Central memory CD4-positive, alpha-beta T cell (primary cell): Measurements from ENCODE around the gene MMP17.

Experiments
- DNase-seq: peaks from one replicate; pipeline ENCODE4 v3.0.0; 2022

MMP17 gene

DNA sequence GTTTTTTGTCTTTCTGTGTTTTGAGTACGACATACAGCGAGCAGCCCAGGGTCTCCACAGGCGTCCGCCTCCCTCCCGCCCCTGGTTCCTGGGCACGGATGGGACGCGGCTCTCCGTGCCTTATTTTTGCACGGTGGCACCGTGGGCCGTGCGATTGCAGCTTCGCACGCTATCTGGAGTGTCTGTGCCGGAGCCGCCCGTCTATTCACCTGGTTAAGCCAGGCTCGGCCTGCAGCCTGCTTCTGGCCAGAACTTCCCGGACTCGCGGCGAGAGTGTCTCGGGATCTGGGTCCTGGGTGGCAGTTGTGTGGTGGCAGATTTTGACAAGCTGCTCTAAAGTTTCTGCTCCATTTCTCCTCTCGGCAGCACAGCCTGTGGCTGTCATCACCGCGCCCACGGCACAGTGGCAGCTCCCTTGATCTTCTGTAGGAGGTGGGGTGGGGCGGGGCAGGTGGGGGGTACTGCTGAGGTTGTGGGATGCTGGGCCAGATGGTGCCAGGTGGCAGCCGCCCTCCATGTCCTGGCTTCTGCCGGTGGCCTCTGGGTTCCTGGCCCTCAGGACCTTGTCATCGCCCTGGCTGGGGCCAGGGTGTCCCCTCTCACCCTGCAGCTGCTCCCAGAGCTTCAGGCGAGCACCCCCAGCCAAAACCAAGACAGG is 2.9 kb downstream of the MMP17 start:
- peak; percentile 16 for DNase-seq

DNA sequence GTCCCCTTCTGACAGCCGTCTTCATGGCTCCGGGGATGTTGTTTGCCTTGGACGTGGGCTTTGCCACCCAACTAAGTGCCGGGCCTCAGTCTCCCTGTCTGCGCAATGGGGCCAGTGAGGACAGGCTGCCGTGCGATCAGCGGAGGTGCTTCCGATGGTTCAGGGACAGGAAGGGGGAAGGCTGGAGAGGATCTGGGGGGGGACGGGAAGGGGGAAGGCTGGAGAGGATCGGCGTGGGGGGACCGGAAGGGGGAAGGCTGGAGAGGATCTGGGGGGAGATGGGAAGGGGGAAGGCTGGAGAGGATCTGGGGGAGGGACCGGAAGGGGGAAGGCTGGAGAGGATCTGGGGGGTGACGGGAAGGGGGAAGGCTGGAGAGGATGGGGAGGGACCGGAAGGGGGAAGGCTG is 3.4 kb downstream of the MMP17 start:
- no peak for DNase-seq

DNA sequence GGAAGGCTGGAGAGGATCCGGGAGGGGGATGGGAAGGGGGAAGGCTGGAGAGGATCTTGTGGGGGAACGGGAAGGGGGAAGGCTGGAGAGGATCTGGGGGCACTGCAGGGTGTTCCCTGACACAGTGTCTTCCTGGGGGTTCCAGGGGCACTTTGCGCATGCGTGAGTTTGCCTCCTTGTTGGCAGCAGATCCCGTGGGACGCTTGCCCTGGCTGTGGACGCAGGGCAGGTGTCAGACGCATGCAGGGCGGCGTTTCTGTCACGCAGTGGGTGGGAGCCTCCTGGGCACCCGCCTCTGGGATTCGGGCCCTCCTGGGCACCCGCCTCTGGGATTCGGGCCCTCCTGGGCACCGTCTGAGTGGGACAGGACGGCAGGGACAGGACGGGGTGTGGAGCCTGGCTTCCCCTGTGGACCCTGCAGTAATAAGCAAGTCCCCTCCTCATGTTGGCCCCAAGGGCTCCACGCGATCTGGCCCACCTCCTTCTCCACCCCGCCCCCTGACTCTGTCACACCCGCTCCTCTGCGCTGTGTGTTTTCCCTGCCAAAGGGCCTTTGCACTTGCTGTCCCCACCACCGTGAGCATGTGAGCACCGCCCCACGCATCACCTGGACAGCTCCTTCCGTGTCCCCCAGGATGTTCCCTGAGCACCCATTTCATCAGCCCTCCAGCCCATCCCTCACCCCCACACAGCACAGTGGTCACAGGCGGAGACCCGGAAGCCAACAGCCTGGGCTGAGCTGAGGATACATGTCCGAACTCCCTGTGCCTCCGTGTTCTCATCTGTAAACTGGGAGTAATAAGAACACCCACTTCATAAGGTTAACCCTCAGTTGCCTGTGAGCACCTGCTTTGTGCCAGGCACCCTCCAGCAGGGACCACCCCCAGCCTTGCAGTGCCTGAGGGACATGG is 4.4 kb downstream of the MMP17 start:
- no peak for DNase-seq

DNA sequence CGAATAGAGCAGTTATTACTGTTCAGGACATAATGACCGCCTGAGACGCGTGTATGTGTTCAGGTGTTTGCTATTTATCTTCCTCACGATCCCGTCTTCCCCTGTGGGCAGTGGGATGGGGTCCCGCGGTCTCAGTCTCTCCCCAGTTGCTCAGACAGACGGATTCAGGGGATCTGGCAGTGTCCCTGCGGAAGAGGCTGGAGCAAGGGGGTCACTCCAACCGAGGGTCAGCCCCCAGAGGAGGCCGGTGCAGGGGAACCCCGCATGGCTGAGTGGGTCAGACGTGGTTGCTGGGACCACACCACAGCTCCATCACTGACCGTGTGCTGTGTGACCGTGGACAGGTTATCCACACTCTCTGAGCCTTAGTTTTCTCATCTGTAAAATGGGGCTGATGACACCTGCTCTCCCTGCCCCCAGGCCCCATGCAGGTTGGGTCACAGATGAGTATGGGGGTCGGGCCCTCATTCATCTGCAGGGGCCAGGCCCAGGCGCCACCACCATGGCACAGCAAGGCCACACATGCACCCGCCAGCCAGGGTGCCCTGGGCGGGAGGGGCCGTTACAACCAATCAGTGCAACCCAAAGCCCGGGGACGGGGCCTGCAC is 5.2 kb downstream of the MMP17 start:
- DNase-seq: no peak

DNA sequence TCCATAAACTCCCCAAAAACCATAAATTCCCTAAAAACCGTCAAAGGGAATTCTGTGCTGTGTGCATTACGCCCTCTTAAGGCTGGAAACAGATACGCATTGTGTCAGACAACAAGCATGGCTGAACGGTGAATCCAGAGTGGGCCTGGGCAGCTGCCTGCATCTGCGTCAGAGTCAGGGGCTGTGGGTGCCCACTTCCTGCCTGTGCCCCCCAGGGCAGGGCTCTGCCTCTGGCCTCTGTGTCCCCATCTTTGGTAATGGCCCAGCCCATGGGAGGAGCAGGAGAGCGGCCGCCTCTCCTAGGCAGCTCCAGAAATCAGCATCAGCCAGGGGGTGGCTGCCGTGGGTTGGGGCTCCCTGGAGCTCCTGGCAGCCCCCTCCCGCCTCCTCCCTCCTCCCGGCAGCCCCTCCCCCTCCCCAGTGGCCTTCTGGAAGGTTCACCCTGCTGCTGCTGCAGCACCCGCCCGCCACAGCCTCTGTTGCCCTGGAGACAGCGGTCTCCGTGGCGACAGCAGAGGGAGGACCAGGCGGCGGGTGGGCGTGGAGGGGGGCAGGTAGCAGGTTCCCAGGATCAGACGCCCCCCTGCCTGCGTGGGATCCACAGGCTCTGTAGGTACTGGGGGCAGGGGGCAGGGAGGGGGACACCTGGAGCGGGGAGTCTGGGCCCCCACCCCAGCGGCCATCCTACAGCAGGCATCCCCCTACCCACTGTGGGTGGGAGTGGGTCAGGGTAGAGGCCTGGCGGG is 5.9 kb downstream of the MMP17 start:
- DNase-seq: no peak

DNA sequence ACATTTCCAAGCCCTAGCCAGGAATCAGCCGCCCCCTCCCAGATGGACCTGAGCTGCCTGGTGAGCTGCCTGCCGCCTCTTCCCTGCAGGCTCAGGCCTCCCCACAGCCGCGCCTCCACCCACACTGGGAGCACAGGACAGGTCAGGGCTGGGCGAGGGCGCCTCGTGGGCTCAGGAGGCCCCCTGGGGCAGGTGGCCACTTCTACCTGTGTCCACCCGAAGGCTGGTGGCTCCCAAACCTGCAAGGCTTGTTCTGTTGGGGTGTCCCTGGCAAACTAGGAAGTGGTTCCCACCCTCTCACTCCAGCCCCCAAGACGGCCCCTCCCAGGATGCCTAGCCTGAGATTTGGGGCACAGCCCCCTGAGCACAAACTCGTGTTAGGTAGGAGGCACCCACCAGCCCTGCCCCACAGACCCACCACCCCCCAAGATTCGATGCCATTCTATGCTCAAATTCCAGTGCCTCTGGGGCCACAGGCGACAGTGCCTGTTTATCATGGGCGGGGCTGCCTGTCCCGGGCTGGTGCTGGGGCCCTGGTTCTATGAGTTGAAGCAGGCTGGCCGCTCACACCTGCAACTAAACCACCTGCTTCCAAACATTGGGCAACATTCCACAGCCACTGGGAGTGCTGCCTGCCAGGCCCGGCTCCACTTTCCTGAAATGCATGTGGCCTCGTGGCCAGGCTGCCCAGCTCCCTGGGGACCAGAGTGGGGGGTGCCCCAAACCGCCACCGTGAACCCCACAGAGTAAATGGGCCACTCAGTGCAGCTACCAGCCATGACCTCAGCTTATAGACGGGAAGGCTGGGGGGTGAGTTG is 6.8 kb downstream of the MMP17 start:
- no peak for DNase-seq

DNA sequence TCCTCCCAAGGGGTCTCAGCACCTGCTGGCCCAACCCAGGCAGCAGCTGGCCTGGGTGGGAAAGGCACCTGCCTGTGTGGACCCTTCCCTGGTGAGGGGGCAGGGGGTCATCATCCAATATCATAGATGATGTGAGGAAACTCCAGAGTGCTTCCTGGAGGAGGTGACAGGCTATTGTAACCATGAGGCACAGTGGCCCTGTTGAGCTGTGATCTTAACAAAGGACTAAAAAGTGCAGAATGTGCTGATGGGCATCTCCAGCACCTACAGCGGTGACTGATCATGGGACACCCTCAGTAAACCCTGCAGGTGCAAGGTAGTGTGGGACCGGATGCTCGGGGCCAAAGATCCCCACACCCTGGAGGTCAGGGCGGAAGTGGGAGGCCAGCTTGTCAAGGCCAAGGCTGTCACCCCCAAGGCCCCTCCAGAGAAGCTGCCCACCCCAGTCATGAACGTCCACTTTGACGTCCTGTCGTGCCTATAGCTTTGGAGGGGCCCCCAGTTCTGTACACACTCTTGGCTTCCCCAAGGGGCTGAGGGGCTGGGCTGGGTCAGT is 7.5 kb downstream of the MMP17 start:
- no peak for DNase-seq

DNA sequence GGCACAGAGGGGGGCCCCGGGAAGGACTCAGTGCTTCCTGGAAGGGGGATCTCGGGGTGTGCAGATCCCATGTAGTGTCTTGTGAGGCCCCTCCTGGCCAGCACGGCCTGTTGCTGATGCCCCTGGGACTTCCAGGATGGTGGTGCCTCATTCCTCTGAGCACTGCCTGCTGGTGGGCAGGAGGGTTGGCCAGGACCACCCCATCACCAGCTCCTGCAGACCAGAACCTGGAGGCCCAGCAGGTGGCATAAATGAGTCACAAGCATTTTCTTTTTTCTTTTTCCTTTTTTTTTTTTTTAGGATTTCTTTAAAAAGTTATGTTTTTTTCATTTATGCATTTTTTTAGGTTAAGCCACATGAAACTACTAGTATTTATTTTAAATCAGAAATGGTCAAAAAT is 8.0 kb downstream of the MMP17 start:
- DNase-seq: no peak

DNA sequence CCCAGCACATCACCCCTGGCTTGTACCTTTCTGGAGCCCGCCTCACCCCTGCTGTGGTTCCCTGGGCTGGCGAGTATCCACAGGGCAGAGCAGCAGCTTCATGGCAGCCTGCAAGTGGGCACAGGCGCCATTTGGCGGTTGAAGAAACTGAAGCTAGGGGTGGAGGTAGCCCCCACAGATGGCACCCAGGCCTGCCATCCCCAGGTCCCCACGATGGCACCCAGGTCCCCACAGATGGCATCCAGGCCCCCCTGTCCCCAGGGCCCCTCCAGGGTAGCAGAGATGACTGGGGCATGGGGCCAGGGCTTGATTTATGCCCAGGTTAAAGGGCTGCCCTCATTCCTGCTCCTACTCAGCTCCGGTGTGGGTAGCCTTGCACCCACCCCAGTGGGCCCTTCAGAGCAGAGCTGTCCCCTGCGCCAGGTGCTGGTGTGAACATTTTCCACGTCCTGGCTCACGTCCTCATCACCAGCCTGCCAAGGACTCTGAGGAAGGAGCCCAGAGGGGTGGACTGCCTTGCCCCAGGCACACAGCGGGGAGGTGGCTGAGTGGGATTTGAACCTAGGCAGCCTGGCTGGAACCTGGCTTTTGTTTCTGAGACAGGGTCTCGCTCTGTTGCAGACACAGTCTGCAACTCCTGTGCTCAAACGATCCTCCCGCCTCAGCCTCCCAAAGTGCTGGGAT is 8.7 kb downstream of the MMP17 start:
- no peak for DNase-seq

DNA sequence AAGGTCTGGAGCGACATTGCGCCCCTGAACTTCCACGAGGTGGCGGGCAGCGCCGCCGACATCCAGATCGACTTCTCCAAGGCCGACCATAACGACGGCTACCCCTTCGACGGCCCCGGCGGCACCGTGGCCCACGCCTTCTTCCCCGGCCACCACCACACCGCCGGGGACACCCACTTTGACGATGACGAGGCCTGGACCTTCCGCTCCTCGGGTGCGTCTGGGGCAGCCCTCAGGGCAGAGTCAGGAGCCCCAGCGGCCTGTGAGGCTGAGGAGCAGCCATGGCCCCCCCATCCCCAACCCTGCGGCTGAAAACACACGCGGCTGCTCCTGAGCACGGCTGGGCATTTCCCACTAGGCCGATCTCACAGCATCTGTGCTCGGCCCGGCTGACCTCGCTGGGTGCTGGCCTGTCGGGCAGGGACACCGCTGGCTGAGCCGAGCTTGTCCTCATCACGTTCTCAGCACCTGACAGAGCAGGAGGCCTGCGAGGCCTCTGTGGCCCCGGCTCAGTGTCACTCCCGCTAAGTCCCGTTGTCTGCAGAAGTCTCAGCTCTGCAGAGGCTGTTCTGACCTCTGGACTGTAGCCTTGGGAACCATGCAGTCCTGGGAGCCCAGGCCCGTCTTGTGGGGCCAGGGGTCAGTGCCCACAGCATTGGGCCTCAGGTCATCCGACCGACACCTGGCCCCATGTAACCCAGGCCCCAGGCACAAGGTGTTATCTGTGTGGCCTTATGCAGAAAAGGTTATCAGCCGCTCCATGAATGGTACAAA is 12.6 kb downstream of the MMP17 start:
- DNase-seq: no peak

DNA sequence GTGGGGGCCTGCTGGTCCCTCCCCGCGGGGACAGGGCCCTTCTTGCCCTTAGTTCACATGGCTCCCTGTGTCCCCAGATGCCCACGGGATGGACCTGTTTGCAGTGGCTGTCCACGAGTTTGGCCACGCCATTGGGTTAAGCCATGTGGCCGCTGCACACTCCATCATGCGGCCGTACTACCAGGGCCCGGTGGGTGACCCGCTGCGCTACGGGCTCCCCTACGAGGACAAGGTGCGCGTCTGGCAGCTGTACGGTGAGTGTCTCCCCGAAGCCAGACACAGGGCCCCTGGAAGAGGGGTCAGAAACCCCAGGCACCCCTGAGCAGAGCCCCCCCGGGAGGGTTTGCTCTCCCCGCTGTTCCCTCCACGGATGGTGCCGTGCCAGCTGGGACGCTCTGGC is 13.4 kb downstream of the MMP17 start:
- no peak for DNase-seq

DNA sequence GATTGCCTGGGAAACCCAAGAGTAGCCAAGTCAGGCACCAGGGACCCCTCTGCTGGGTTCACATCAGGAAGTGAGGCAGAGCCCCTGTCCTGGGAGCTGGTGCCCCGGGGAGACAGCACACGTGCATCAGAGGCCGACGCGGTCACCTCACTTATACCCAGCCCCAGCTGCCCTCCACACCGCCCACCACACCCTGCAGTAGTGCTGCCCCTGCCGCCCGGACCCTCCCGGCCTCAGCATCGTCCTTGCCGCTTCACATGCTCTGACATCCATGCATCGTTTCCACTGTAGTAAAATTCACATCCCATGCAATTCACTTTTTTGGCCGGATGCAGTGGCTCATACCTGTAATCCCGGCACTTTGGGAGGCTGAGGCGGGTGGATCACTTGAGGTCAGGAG is 14.0 kb downstream of the MMP17 start:
- DNase-seq: no peak

DNA sequence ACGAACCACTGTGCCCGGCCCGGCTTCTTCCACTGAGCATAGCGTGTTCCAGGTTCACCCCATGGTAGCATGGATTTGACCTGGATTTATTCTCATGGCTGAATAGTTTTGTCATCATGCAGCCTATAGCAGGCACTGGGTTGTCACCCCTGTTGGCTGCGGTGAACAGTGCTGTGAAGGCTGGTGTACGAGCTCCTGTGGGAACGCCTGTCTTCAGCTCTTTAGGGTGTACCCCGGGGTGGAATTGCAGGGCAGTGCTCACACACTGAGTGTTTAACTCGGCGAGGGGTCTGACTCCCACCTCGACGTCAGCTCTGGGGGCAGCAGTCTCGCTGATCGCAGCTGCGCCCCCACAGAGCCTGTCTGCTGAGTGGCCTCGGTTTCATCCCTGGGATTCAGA is 15.3 kb downstream of the MMP17 start:
- DNase-seq: no peak

DNA sequence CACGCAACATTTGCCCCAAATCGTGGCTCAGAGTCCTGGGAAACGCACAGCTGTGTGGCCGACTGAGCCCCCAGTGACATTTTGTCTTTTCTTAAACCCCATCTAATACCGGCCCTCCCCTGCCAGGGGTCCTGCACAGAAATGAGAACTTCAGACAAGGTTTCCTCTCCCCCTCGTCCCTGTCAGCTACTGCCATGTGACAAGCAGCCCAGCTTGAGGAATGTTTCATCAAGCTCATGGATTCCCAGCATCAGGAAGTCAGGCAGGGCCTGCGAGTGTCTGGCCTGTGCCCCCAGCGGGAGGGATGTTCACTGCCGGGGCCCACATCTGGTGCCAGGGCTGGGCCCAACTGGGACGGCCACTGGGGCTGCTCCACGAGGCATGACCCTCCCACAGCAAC is 15.9 kb downstream of the MMP17 start:
- DNase-seq: no peak

DNA sequence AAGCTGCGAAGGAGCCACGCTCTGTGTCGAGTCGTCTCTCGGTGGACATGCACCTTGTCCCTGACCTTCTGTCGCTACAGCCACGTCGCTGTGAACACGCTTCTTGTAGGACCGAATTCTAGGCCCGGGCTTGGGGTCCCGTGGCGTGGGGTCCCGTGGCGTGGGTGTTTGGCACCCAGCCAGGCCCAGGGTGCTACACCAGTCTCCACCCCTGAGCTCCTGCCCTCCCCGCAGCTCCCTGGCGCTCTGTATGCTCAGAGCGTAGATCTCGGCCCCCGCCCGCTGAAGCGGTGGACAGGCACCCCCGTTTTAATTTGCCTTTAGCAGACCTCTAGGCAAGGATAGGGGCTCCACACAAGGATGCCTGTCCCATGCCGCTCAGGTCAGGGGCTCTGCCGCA is 16.5 kb downstream of the MMP17 start:
- no peak for DNase-seq

DNA sequence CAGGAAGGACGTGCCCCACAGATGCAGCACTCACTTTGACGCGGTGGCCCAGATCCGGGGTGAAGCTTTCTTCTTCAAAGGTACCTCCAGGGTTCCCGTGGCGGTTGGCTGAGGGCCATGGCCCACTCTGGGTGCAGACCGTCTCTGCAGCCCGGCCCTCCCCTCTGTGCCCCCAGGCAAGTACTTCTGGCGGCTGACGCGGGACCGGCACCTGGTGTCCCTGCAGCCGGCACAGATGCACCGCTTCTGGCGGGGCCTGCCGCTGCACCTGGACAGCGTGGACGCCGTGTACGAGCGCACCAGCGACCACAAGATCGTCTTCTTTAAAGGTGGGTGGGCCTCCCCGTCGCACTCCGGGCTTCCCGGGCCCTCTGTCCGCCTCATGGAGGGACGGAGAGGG is 16.9 kb downstream of the MMP17 start:
- no peak for DNase-seq

DNA sequence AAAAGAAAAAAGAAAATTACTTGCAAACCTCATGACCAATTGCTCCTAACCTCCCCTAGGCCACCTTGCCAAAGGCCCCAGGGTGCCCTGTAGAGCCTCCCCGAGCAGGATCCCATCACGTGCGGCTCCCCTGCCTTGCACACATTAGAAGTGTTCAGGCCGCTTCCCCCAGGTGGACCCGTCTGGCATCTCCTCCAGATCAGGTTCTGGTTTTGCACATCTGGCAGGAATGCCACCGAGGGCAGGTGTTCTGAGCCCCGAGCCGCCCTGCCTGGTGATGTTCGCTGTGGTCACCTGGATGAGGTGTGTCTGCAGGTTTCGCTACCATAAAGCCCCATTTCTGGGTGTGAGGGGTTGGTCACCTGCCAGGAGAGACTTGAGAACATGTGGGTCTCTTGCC is 19.3 kb downstream of the MMP17 start:
- DNase-seq: no peak

DNA sequence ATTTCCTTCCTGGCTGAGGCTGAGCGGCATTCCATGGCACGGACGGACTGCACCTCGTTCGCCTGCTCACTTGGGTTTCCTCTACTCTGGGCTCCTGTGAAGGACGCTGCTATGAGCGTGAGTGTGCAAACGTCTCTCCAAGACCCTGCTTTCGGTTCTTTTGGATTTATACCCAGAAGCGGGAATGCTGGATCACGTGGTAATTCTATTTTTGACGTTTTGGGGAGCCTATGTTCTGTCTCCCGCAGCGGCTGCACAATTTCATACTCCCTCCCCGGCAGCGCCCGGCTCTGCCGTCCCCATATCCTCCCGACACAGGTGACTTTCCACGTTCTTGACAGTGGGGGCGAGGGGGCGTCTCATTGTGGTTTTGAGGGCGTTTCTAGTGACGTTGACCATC is 20.6 kb downstream of the MMP17 start:
- no peak for DNase-seq

DNA sequence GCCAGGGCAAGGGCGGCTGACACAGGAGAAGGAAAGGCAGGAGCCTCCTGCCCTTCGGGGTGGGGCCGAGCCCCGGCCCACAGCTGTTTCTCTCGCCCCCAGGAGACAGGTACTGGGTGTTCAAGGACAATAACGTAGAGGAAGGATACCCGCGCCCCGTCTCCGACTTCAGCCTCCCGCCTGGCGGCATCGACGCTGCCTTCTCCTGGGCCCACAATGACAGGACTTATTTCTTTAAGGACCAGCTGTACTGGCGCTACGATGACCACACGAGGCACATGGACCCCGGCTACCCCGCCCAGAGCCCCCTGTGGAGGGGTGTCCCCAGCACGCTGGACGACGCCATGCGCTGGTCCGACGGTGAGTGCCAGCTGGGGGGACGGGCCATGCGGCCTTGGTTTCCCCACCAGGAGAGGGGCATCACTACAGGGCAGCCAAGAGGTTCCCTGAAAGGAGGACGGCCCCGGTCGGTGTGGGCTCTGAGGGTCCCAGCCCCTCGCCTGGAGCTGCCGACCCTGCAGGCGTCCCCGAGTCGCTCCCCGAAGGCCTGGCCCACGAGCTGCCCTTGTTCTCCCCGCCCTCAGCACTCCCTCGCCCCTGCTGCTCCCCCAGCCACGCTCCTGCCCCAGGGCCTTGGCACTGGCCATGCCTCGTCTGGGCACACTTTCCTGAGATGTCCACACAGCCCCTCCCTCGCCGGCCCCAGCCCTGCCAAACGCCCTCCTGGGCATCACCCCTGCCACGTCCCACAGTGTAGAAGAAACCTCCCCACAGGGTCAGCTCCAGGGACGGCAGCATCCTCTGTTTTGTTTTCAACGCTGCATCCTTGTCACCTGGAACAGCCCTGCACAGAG is 21.7 kb downstream of the MMP17 start:
- DNase-seq: no peak
